Right renal pelvis (tissue), 4 donors: Measurements from ENCODE around the gene GRAMD2B. TPM values are rescaled to one million over a fixed set of nuclear protein-coding genes. Genes with fewer than 3 reads are reported as not detected.
"Not testable (repeated sequence)": the region's sequence is repeated elsewhere in the genome, so short reads cannot be mapped to it uniquely, and the experiment has no call there.

Experiments used
- DNase-seq, 4 donors: peaks; one replicate each; pipeline ENCODE4 v3.0.0-alpha.2; 2013; ENCODE audit warnings: low read depth in 4 of 4, low spot score in 3 of 4, missing footprints in 1 of 4
- polyA plus RNA-seq, 4 donors: library from polyadenylated mRNA; unstranded; fragments of 120-200 nt; gene quantifications; one replicate each; pipeline ENCODE4 v1.2.1, GENCODE V29; 2013; ENCODE audit not compliant: insufficient read length in 4 of 4

The GRAMD2B gene
- polyA plus RNA-seq, 4 donors, result 21.1 to 30.4 (median 27.6) TPM

- no peak for DNase-seq
These were observed 12.6 kb upstream of the GRAMD2B start for GRCh38 chr5:126410623-126411022.

- no peak for DNase-seq
These were observed 9.4 kb upstream of the GRAMD2B start for GRCh38 chr5:126413856-126414255.

GRCh38 chr5:126414874-126415502 lies 8.2 kb upstream of the GRAMD2B start:
- peak in 3 of 4 donors; percentile 7 to 37 (median 10) for DNase-seq

GRCh38 chr5:126415789-126416188 lies 7.4 kb upstream of the GRAMD2B start:
- DNase-seq, result no peak

GRCh38 chr5:126416266-126416925 lies 6.8 kb upstream of the GRAMD2B start:
- DNase-seq, result no peak

- no peak for DNase-seq
These were observed 6.0 kb upstream of the GRAMD2B start for GRCh38 chr5:126417178-126417577.

GRCh38 chr5:126419102-126419501 lies 4.1 kb upstream of the GRAMD2B start:
- DNase-seq, result no peak

GRCh38 chr5:126428421-126428820 lies 5.2 kb downstream of the GRAMD2B start:
- no peak for DNase-seq

- no peak for DNase-seq
These were observed 7.4 kb downstream of the GRAMD2B start for GRCh38 chr5:126430631-126431030.

GRCh38 chr5:126433701-126434100 lies 10.5 kb downstream of the GRAMD2B start:
- no peak for DNase-seq

- no peak for DNase-seq
These were observed 12.1 kb downstream of the GRAMD2B start for GRCh38 chr5:126435261-126435660.

- DNase-seq, result no peak
These were observed 12.5 kb downstream of the GRAMD2B start for GRCh38 chr5:126435714-126436113.

GRCh38 chr5:126437721-126438120 lies 14.5 kb downstream of the GRAMD2B start:
- no peak for DNase-seq

GRCh38 chr5:126438267-126438666 lies 15.1 kb downstream of the GRAMD2B start:
- no peak for DNase-seq

GRCh38 chr5:126438868-126439267 lies 15.7 kb downstream of the GRAMD2B start:
- no peak for DNase-seq

- not testable (repeated sequence) for DNase-seq
These were observed 16.5 kb downstream of the GRAMD2B start for GRCh38 chr5:126439724-126440123.

- no peak for DNase-seq
These were observed 18.0 kb downstream of the GRAMD2B start for GRCh38 chr5:126441230-126441629.

- no peak for DNase-seq
These were observed 20.2 kb downstream of the GRAMD2B start for GRCh38 chr5:126443374-126443851.

- no peak for DNase-seq
These were observed 20.9 kb downstream of the GRAMD2B start for GRCh38 chr5:126444137-126444536.

- DNase-seq, result no peak
These were observed 22.4 kb downstream of the GRAMD2B start for GRCh38 chr5:126445502-126446174.

- DNase-seq, result no peak
These were observed 23.5 kb downstream of the GRAMD2B start for GRCh38 chr5:126446498-126447224.
